LNCAP (cell line): ENCODE data around the gene ATG10.

Source experiments
- CTCF ChIP-seq: fragments of 450-650 bp; IDR thresholded peaks from 2 replicates; pipeline ENCODE4 v1.5.1; 2017; ENCODE audit warnings: mild to moderate bottlenecking

The ATG10 gene

GRCh38 chr5:82274343-82275211 is 302.8 kb downstream of the ATG10 start:
- no peak for TF ChIP-seq CTCF

GRCh38 chr5:82275216-82275664 is 303.4 kb downstream of the ATG10 start:
- no peak for TF ChIP-seq CTCF

GRCh38 chr5:82276800-82277612 is 305.2 kb downstream of the ATG10 start:
- TF ChIP-seq CTCF = no peak

GRCh38 chr5:82277613-82277986 is 305.8 kb downstream of the ATG10 start:
- no peak for TF ChIP-seq CTCF

- TF ChIP-seq CTCF = no peak
Measured at GRCh38 chr5:82277987-82278710, 306.3 kb downstream of the ATG10 start, which contains the start of gene RPS23. RPS23 (minus strand) TSS chr5:82278354; CDS start chr5:82278323, 31 bp downstream.

GRCh38 chr5:82278711-82279370 is 307.0 kb downstream of the ATG10 start:
- TF ChIP-seq CTCF = no peak

- TF ChIP-seq CTCF = no peak
Measured at GRCh38 chr5:82283893-82284292, 312.1 kb downstream of the ATG10 start.
